Measurements from ENCODE around the gene ZNF10. TPM values are rescaled to one million over a fixed set of nuclear protein-coding genes. Genes with fewer than 3 reads are reported as not detected.

ZNF10 gene
- total and polyA plus RNA-seq, 8 donors: 3.9 to 15.9 (median 6.8) TPM

GRCh38 chr12:133106253-133106652, 24.2 kb upstream of the ZNF10 start:
- no peak for DNase-seq
- Histone ChIP-seq H3K36me3 (peaks cover 9 to 53% (median 22%) of the 10 kb centered on the region in 3 donors), H3K4me1 (no peaks in the 10 kb centered on the region), H3K4me3 (no peak overlapping the region), H3K27ac (no peak overlapping the region), H3K9me3 (peaks cover 0 to 47% (median 18%) of the 10 kb centered on the region in 4 donors), H3K27me3 (no peaks in the 10 kb centered on the region)
- WGBS, 2 donors: 96 to 99% methylated on average over 5 of the region's 5 CpGs
- no peak for ATAC-seq
- intact Hi-C loops (cut with DNase I): no loop called here
- FAIRE-seq: no peak
- TF ChIP-seq, protein P1, sequence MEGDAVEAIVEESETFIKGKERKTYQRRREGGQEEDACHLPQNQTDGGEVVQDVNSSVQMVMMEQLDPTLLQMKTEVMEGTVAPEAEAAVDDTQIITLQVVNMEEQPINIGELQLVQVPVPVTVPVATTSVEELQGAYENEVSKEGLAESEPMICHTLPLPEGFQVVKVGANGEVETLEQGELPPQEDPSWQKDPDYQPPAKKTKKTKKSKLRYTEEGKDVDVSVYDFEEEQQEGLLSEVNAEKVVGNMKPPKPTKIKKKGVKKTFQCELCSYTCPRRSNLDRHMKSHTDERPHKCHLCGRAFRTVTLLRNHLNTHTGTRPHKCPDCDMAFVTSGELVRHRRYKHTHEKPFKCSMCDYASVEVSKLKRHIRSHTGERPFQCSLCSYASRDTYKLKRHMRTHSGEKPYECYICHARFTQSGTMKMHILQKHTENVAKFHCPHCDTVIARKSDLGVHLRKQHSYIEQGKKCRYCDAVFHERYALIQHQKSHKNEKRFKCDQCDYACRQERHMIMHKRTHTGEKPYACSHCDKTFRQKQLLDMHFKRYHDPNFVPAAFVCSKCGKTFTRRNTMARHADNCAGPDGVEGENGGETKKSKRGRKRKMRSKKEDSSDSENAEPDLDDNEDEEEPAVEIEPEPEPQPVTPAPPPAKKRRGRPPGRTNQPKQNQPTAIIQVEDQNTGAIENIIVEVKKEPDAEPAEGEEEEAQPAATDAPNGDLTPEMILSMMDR (IDR thresholded peaks at IDR 0.05): no peak

GRCh38 chr12:133107121-133107520, 23.3 kb upstream of the ZNF10 start:
- intact Hi-C loops (cut with DNase I): no loop called here
- H3K4me3 ChIP-seq: no peak overlapping the region
- no peaks in the 10 kb centered on the region for H3K4me1 ChIP-seq
- peaks cover 9 to 44% (median 22%) of the 10 kb centered on the region in 3 donors for H3K36me3 ChIP-seq
- no peak for DNase-seq
- no peak for ATAC-seq
- H3K9me3 ChIP-seq: peaks cover 0 to 46% (median 18%) of the 10 kb centered on the region in 4 donors
- no peak for FAIRE-seq
- 90 to 92% methylated on average over 1 of the region's 1 CpG for WGBS, 2 donors
- H3K27ac ChIP-seq: no peak overlapping the region
- H3K27me3 ChIP-seq: no peaks in the 10 kb centered on the region
- TF ChIP-seq, protein P1 (IDR thresholded peaks at IDR 0.05): no peak

DNA sequence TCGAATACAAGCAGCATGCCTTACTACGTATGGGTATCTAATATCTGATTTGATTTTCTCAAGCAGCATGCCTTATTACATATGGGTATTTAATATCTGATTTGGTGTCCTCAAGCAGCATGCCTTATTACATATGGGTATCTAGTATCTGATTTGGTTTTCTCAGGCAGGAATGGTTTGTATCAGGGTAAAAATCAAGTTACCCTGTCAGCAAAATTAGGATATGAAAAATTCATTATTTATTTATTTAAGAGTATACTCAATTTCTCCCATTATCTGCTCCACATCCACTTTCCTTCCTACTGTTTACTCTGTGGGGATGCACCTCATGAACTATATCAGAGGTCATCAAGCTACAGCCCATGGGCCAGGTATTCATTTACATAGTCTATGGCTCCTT, 22.3 kb upstream of the ZNF10 start:
- H3K27me3 ChIP-seq: no peaks in the 10 kb centered on the region
- WGBS, 2 donors: 97 to 98% methylated on average over 2 of the region's 2 CpGs
- TF ChIP-seq, protein P1 (IDR thresholded peaks at IDR 0.05): no peak
- H3K4me1 ChIP-seq: no peaks in the 10 kb centered on the region
- no peak overlapping the region for H3K27ac ChIP-seq
- DNase-seq (no peak), FAIRE-seq (no peak), ATAC-seq (no peak)
- no peak overlapping the region for H3K4me3 ChIP-seq
- intact Hi-C loops (cut with DNase I): no loop called here
- peaks cover 9 to 38% (median 20%) of the 10 kb centered on the region in 3 donors for H3K36me3 ChIP-seq
- H3K9me3 ChIP-seq: peaks cover 0 to 42% (median 18%) of the 10 kb centered on the region in 4 donors

DNA sequence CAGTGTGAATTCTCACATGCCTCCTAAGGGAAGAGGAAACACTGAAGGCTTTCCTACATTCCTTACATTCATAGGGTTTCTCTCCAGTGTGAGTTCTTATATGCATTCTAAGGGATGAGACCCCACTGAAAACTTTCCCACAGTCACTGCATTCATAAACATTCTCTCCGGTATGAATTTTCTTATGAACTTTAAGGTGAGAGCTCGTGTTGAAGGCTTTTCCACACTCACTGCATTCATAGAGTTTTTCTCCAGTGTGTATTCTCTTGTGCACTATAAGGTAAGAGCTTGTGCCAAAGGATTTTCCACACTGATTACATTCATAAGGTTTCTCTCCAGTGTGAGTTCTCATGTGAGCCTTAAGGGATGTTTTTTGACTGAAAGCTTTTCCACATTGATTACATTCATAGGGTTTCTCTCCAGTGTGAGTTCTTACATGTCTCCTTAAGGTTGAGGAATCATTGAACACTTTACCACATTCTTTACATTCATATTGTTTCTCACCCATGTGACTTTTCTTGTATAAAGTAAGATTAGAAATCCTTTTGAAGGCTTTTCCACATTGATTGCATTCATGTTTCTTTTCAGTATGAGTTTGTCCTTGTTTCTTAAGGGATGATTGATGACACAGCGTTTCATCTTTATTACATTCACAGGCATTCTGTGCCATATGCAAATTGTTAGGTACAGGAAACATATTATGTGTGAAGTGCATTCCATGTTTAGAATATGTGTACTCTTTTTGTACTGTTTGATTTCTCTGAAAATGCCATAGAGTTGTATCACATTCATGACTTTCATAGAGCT, 9.8 kb upstream of the ZNF10 start:
- H3K36me3 ChIP-seq: peaks cover 0 to 23% (median 4%) of the 10 kb centered on the region in 3 donors
- TF ChIP-seq, protein P1 (IDR thresholded peaks at IDR 0.05): no peak
- DNase-seq: no peak
- peaks cover 0 to 21% (median 6%) of the 10 kb centered on the region in 4 donors for H3K9me3 ChIP-seq
- FAIRE-seq: no peak
- WGBS, 2 donors: 88 to 94% methylated on average over 3 of the region's 3 CpGs
- no peaks in the 10 kb centered on the region for H3K4me1 ChIP-seq
- H3K27me3 ChIP-seq: no peaks in the 10 kb centered on the region
- no peak for ATAC-seq
- H3K4me3 ChIP-seq: no peak overlapping the region
- intact Hi-C loops (cut with DNase I): no loop called here
- no peak overlapping the region for H3K27ac ChIP-seq

GRCh38 chr12:133124674-133125073, 5.8 kb upstream of the ZNF10 start:
- no peak for ATAC-seq
- no peaks in the 10 kb centered on the region for H3K27me3 ChIP-seq
- DNase-seq: no peak
- TF ChIP-seq, protein P1 (IDR thresholded peaks at IDR 0.05): no peak
- 96 to 97% methylated on average over 2 of the region's 2 CpGs for WGBS, 2 donors
- H3K27ac ChIP-seq: no peak overlapping the region
- intact Hi-C loops (cut with DNase I): no loop called here
- H3K36me3 ChIP-seq: peaks cover 0 to 32% (median 4%) of the 10 kb centered on the region in 3 donors
- FAIRE-seq: no peak
- no peak overlapping the region for H3K4me3 ChIP-seq
- no peaks in the 10 kb centered on the region for H3K4me1 ChIP-seq
- H3K9me3 ChIP-seq: peaks cover 0 to 31% (median 4%) of the 10 kb centered on the region in 4 donors

Data from pancreas (tissue), 10 donors.